HG02852 (cell line): ENCODE results near the gene PDC.

Source experiments
- ATAC-seq: cut with Tn5 transposase; IDR thresholded peaks from one replicate; pipeline ENCODE4 v1.9.1; 2021; ENCODE audit warnings: mild to moderate bottlenecking, moderate library complexity; ENCODE audit not compliant: unreplicated experiment

PDC gene

GRCh38 chr1:186461014-186461413 is at the start of gene PDC:
Gene PDC, minus strand, starts transcription at chr1:186461114. Its CDS starts 11,655 bp downstream, at chr1:186449459.
- no peak for ATAC-seq

GRCh38 chr1:186503190-186503589 is 42.3 kb upstream of the PDC start:
- no peak for ATAC-seq

GRCh38 chr1:186502087-186502486 is 41.2 kb upstream of the PDC start:
- peak; percentile 54 for ATAC-seq

- ATAC-seq = no peak
Observed at GRCh38 chr1:186500804-186501203, 39.9 kb upstream of the PDC start.

GRCh38 chr1:186499571-186499970 is 38.7 kb upstream of the PDC start:
- ATAC-seq = no peak

- ATAC-seq = no peak
Observed at GRCh38 chr1:186498695-186499389, 37.9 kb upstream of the PDC start.

GRCh38 chr1:186498071-186498470 is 37.2 kb upstream of the PDC start:
- no peak for ATAC-seq

GRCh38 chr1:186497651-186498050 is 36.7 kb upstream of the PDC start:
- ATAC-seq = peak; percentile 54

- ATAC-seq = no peak
Observed at GRCh38 chr1:186496171-186496851, 35.4 kb upstream of the PDC start.

- peak; percentile 63 for ATAC-seq
Observed at GRCh38 chr1:186494832-186495271, 33.9 kb upstream of the PDC start.

- no peak for ATAC-seq
Observed at GRCh38 chr1:186492531-186493291, 31.8 kb upstream of the PDC start.

GRCh38 chr1:186491336-186491735 is 30.4 kb upstream of the PDC start:
- no peak for ATAC-seq

GRCh38 chr1:186487163-186487562 is 26.2 kb upstream of the PDC start:
- no peak for ATAC-seq

- no peak for ATAC-seq
Observed at GRCh38 chr1:186486061-186486460, 25.1 kb upstream of the PDC start.

- ATAC-seq = no peak
Observed at GRCh38 chr1:186483561-186483960, 22.6 kb upstream of the PDC start.

GRCh38 chr1:186482661-186483255 is 21.8 kb upstream of the PDC start:
- ATAC-seq = no peak

GRCh38 chr1:186481303-186481888 is 20.5 kb upstream of the PDC start:
- no peak for ATAC-seq

GRCh38 chr1:186479162-186479561 is 18.2 kb upstream of the PDC start:
- no peak for ATAC-seq

- no peak for ATAC-seq
Observed at GRCh38 chr1:186476264-186477040, 15.5 kb upstream of the PDC start.

GRCh38 chr1:186474208-186474607 is 13.3 kb upstream of the PDC start:
- ATAC-seq = no peak
